ENCODE data around the gene JARID2. TPM values are rescaled to one million over a fixed set of nuclear protein-coding genes. Genes with fewer than 3 reads are reported as not detected.

The JARID2 gene
- total and polyA plus RNA-seq, 2 of the 13 experiments (the other 11 are each of a cell fraction or from before 2014, with no cell fraction given): 7.5 to 10.3 TPM

GRCh38 chr6:15331143-15331542 is 85.3 kb downstream of the JARID2 start (continued):
- TF ChIP-seq ARID5B (CRISPR knock-in tag; IDR thresholded peaks at IDR 0.05): peak; percentile 83
- no peak for TF ChIP-seq TSC22D2 (CRISPR knock-in tag; IDR thresholded peaks at IDR 0.05; ENCODE audit: borderline replicate concordance)
- TF ChIP-seq FOXA3 (CRISPR knock-in tag; IDR thresholded peaks at IDR 0.05): 0 out of 2 replicates have a peak, but pooled peaks have one; percentile 13
- peak; percentile 86 for TF ChIP-seq NR2F6 (IDR thresholded peaks at IDR 0.05)
- peak; percentile 94 for TF ChIP-seq NR2F6 (CRISPR knock-in tag; IDR thresholded peaks at IDR 0.05)
- no peak for TF ChIP-seq MTERF4 (CRISPR knock-in tag; IDR thresholded peaks at IDR 0.05)
- peak; percentile 72 for TF ChIP-seq GATAD2A (CRISPR knock-in tag; IDR thresholded peaks at IDR 0.05)
- no peak for TF ChIP-seq THAP9 (CRISPR knock-in tag; IDR thresholded peaks at IDR 0.05; ENCODE audit: borderline replicate concordance)
- no peak for TF ChIP-seq IKZF4 (CRISPR knock-in tag; IDR thresholded peaks at IDR 0.05; ENCODE audit: borderline replicate concordance, low read depth, not compliant biosample characterization)
- no peak for TF ChIP-seq PAF1 (CRISPR knock-in tag; IDR thresholded peaks at IDR 0.05)
- TF ChIP-seq ZNF329 (CRISPR knock-in tag; IDR thresholded peaks at IDR 0.05; ENCODE audit: low read depth): no peak
- TF ChIP-seq ZMAT5 (CRISPR knock-in tag; IDR thresholded peaks at IDR 0.05; ENCODE audit: borderline replicate concordance, low read depth): no peak
- no peak for TF ChIP-seq MEIS2 (CRISPR knock-in tag; IDR thresholded peaks at IDR 0.05)
- no peak for TF ChIP-seq ZEB1 (IDR thresholded peaks at IDR 0.05; ENCODE audit: insufficient replicate concordance, low read depth)
- no peak for TF ChIP-seq TP53 (CRISPR knock-in tag; conservative IDR thresholded peaks at IDR 0.05)
- no peak for TF ChIP-seq ZNF629 (CRISPR knock-in tag; conservative IDR thresholded peaks at IDR 0.05)
- no peak for TF ChIP-seq REST (IDR thresholded peaks at IDR 0.05; ENCODE audit: borderline replicate concordance in 1 of 2, low read depth in 1 of 2, low read length in 2 of 2)
- TF ChIP-seq ZNF703 (CRISPR knock-in tag; IDR thresholded peaks at IDR 0.05; ENCODE audit: borderline replicate concordance): no peak
- TF ChIP-seq MIER3 (CRISPR knock-in tag; IDR thresholded peaks at IDR 0.05; ENCODE audit: borderline replicate concordance): no peak
- no peak for TF ChIP-seq RFX3 (CRISPR knock-in tag; IDR thresholded peaks at IDR 0.05)

Data from HepG2 (cell line).